GM04503 (cell line): ENCODE results near the gene ACOT7.
"Not testable (repeated sequence)": the region's sequence is repeated elsewhere in the genome, so short reads cannot be mapped to it uniquely, and the experiment has no call there.

Experiments used
- DNase-seq: peaks from one replicate; pipeline ENCODE4 v3.0.0-alpha.2; 2012; ENCODE audit warnings: low read depth

The ACOT7 gene

DNA sequence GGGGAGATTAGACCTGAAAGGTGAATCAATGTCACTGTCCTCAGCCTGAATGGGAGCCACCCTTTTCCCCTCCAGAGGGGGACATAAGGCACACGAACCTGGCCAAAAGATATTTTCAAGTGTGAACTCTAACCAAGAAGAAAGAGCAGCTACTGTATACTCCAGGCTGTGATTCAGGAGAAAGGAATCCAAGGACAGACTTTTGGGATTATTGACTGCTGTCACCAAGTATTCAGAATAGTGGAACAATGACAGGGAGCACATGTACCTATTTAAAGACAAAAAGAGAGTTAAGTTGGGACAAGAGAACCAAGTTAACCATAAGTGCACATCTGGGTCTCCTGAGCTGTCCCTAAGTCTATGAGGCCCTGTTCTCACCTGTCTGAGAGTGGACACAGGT, 160.2 kb downstream of the ACOT7 start:
- no peak for DNase-seq

DNA sequence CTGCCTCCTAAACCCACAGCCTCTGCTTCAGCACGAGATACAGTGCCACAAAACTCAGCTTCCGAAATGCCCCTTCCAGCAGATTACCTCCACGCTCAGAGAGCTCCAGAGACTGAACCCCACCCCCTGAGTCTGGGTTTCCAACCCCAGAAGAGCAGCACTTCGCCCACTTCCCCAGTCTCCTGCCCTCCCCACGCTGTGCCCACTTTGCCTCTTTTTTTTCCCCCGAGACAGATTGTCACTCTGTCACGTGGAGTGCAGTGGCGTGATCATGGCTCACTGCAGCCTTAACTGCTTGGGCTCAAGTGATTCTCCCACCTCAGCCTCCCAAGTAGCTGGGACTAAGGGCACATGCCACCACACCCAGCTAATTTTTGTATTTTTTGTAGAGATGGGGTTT, 167.9 kb downstream of the ACOT7 start:
- DNase-seq: no peak

DNA sequence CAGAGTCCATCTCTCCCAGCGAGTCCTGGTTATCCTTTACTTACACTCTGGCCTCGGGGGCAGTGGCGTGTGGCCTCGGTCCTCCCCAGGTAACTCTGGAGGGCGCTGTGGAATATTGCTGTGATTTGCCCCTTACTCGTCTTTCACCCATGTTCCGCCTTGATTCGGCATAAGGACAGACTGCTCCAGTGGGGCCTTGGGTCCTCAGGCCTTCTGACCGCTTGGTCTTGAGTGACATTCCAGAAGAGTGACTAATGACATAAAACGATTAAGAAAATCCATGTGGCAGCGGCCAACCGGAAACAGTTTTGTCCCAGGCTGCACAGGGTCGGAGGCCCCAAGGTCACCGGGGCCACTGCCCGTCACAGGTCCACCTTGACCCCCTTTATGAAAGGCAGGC, 168.8 kb downstream of the ACOT7 start:
- DNase-seq: no peak

DNA sequence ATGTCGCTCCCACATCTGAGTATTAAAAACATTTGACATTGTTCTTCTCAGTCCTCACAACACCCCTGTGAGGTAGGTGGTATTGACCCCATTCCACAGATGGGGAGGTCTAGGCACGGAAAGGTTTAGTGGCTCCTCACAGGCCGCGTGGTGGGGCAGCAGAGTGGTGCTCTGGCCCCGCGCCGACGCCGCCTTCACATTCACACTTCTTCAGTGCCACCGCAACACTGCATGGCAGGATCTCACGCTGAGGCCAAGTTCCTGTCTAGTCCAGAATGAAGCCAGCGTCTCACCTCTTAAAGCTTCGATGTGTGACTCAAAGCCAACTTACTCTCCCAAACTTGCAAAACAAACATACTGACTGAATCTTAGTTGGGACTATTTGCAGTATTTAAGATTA, 169.9 kb downstream of the ACOT7 start:
- no peak for DNase-seq

DNA sequence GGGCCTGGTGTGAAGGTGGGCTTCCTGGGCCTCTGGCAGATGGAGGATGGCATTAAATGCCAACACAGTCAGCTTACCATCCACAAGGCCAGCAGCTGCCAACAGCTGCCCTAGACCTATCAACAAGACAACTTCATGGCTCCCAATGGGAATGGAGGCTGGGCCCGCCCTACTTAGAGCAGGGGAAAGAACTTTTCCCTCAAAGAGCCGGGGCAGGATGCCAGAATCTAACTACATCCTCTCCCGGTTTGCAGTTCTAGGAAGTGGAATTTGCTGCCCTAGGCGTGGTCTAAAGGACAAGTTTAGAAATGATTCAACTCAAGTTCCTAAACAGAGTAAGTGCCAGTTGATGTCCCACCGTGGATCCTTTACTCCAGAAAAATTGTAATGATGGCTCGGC, 170.9 kb downstream of the ACOT7 start:
- DNase-seq: no peak

DNA sequence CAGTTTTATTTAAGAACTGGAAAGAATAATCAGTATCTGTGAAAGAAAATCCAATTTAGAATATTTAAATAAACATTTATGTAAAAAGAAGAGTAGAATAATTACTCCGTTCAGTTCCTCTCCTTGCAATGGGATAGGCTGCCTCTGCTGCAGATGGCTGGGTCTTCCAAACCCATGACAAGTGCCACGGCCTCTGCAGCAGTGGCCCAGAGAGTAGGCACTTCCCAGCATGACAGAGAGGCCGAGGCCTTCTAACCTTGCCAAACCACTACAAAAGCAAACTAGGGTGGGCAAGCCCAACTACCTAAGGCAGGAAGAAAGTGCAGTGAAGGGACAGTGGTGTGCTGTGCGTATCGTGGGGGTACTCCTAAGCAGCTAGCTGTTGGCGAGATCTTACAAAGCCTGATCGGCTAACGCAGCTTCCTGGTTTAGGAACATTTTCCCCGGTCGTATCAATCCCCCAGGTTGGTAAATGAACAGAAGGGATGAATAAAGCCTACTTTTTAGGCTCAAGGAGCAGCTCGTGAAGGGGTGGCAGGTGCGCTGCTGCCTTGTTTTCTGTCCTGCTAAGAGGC, 172.3 kb downstream of the ACOT7 start:
- no peak for DNase-seq

DNA sequence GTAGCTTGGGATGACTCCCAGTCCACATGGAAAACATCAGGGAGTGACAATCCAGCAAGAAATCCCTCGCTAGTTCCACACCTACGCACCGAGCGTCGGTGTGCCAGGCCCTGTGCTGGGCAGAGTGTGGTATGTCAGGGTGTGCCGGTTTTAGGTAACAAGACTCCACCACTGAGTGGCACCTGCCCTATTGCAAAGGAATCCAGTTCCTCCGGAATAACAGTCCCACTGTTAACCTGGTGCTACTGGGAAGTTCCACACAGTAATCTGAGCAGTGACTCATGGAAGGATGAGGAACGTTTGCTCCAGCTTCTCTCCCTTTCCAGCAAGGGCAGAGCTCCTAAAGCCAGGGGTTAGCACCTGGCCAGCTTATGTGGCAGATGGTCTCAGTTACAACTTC, 173.3 kb downstream of the ACOT7 start:
- DNase-seq: no peak

DNA sequence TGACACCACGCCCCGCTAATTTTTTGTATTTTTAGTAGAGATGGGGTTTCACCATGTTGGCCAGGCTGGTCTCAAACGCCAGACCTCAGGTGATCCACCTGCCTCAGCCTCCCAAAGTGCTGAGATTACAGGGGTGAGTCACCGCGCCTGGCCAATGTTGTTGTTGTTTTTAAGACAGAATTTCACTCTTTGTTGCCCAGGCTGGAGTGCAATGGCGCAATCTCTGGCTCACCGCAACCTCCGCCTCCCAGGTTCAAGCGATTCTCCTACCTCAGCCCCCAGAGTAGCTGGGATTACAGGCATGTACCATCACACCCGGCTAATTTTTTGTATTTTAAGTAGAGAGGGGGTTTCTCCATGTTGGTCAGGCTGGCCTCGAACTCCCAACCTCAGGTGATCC, 173.9 kb downstream of the ACOT7 start:
- DNase-seq: not testable (repeated sequence)

DNA sequence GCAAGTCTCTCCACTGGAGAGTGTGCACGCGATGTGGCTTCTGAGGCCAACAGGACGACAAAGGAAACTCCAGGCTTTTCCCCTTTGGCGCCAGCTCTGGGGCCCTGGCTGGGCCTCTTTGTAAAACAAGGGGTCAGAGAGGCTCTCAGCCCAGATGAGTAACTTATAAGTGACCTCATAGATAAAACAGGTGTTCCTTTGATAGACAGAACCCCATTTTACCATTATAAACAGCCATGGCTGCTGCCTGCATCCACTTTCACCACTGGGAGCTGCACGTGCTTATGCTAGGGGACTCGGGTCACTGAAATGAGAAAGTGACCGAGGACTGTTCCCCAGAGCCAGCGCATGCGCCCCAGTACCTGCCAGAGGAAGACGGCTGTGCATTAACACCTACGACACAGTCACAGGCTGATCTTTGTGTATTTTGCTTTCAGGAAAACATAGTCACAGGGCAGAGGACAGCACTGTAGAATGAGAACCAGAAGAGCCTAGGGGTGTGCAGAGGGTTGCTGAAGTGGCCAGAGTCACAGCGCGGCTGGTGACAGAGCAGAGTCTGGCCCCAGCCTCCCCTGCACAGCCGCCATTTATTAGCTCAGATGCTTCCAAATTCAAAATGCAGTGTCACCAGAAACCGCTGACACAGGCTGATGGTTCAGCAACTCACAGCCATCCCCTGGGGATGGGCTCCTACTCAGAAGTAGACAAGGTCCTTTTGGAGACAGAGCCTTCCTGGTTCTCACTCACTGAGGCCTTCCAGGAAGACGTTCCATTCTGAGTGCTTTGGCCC, 175.0 kb downstream of the ACOT7 start:
- no peak for DNase-seq
